Activated CD8-positive, alpha-beta T cell treated with anti-CD3 and anti-CD28 coated beads for 36 hours (primary cell): Measurements from ENCODE around the gene ARHGAP44. TPM values are rescaled to one million over a fixed set of nuclear protein-coding genes. Genes with fewer than 3 reads are reported as not detected.

Source experiments
- ATAC-seq: fragments of 200-7000 bp; cut with Tn5 transposase; one replicate; pipeline ENCODE4 v1.10.0; 2021; ENCODE audit warnings: mild to moderate bottlenecking, moderate library complexity
- CTCF ChIA-PET: fragments of 350-600 bp; sonication (Branson Sonifier 250); formaldehyde crosslinking; loops from one replicate; lab custom pipeline; 2021; ENCODE audit warnings: antibody characterized with exemption; lab: Charles Lee
- POLR2A ChIA-PET: fragments of 350-600 bp; sonication (Branson Sonifier 250); formaldehyde crosslinking; loops from one replicate; lab custom pipeline; 2021; ENCODE audit warnings: antibody characterized with exemption; lab: Charles Lee
- DNase-seq: peaks from one replicate; pipeline ENCODE4 v3.0.0-alpha.2; 2020
- H3K27ac Mint-ChIP-seq: one replicate; pipeline ENCODE4 v1.8.0; 2021; ENCODE audit warnings: mild to moderate bottlenecking, mixed read lengths
- H3K27me3 Mint-ChIP-seq: one replicate; pipeline ENCODE4 v1.8.0; 2021; ENCODE audit warnings: mixed read lengths
- H3K36me3 Mint-ChIP-seq: one replicate; pipeline ENCODE4 v1.8.0; 2021; ENCODE audit warnings: low read depth, mixed read lengths
- H3K4me1 Mint-ChIP-seq: one replicate; pipeline ENCODE4 v1.8.0; 2021; ENCODE audit warnings: low read depth, mixed read lengths
- H3K4me3 Mint-ChIP-seq: one replicate; pipeline ENCODE4 v1.8.0; 2021; ENCODE audit warnings: mild to moderate bottlenecking, moderate library complexity, mixed read lengths
- H3K9me3 Mint-ChIP-seq: one replicate; pipeline ENCODE4 v1.8.0; 2021; ENCODE audit warnings: mixed read lengths
- intact Hi-C: fragments of 100-400 bp; cut with micrococcal nuclease; formaldehyde crosslinking; loops from one replicate; pipeline ENCODE4 v1.10.0; 2022
- total RNA-seq, 2 experiments: library from RNA; stranded (reverse); gene quantifications; one replicate each; pipeline ENCODE4 v1.2.3, GENCODE V29; 2021
- TF ChIP-seq, protein P1 (sequence below): fragments of 200-600 bp; IDR thresholded peaks from one replicate; pipeline ENCODE4 v1.8.0; 2022; ENCODE audit warnings: antibody characterized with exemption, mild to moderate bottlenecking

Gene ARHGAP44
- total RNA-seq, 2 experiments from 2014 or later, result 0.22 to 0.50 TPM

DNA sequence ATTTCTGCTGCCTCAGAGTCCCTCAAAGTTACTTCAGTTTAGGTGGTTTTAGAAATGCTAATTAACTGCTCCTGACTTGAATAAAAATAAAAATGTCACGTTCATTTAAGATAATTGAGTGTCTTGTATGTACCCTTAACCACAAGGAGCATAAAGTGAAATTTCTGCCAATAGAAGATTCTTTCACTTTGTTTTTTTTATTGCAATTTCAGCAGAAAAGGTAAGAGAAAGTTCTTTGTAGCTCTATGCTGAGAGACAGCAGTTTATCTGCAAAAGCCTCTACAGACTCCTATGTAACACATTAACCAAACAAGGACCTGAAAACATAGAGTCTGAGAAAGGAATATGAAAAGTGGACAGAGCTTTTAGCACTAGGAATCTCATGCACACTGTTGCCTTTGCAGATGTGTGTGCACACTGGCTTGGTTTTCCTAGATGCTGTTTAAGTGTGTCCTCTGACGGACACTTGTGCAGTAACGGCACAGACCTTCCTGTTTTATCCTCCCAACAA lies 11.6 kb downstream of the ARHGAP44 start:
- Mint-ChIP-seq H3K27ac (no peak overlapping the region), H3K4me3 (no peak overlapping the region), H3K9me3 (peaks cover 11% of the 10 kb centered on the region), H3K27me3 (peaks cover 2% of the 10 kb centered on the region), H3K4me1 (no peaks in the 10 kb centered on the region), H3K36me3 (peaks cover 1% of the 10 kb centered on the region)
- TF ChIP-seq, protein P1, sequence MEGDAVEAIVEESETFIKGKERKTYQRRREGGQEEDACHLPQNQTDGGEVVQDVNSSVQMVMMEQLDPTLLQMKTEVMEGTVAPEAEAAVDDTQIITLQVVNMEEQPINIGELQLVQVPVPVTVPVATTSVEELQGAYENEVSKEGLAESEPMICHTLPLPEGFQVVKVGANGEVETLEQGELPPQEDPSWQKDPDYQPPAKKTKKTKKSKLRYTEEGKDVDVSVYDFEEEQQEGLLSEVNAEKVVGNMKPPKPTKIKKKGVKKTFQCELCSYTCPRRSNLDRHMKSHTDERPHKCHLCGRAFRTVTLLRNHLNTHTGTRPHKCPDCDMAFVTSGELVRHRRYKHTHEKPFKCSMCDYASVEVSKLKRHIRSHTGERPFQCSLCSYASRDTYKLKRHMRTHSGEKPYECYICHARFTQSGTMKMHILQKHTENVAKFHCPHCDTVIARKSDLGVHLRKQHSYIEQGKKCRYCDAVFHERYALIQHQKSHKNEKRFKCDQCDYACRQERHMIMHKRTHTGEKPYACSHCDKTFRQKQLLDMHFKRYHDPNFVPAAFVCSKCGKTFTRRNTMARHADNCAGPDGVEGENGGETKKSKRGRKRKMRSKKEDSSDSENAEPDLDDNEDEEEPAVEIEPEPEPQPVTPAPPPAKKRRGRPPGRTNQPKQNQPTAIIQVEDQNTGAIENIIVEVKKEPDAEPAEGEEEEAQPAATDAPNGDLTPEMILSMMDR, result no peak
- intact Hi-C loops, result no loop called here
- DNase-seq, result no peak
- ChIA-PET CTCF (no interaction called here), POLR2A (no interaction called here)
- ATAC-seq, result no peak

DNA sequence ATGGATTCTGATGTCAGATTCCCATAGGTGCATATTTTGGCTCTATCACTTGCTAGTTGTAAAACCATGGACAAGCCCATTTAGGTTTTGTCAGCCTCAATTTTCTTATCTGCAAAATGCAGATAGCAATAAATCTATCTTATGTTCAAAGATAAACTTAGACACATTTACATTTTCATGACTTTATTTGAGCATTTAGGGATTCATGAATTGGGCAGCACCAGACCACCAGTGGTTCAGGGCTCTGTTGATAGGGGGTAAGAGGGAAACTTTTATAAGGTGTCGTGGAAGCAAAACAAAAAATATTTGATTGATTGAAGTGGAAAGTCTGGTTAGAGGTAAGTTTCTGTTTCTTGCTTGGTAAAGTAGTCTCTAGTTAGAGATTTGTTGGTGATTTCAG lies 17.3 kb downstream of the ARHGAP44 start:
- no peak for DNase-seq
- ChIA-PET CTCF (no interaction called here), POLR2A (no interaction called here)
- intact Hi-C loops, result no loop called here
- peaks cover 4% of the 10 kb centered on the region for H3K27me3 Mint-ChIP-seq
- H3K9me3 Mint-ChIP-seq, result peaks cover 21% of the 10 kb centered on the region
- no peak overlapping the region for H3K4me3 Mint-ChIP-seq
- H3K4me1 Mint-ChIP-seq, result no peaks in the 10 kb centered on the region
- H3K27ac Mint-ChIP-seq, result no peak overlapping the region
- TF ChIP-seq, protein P1, result no peak
- H3K36me3 Mint-ChIP-seq, result no peaks in the 10 kb centered on the region
- no peak for ATAC-seq

DNA sequence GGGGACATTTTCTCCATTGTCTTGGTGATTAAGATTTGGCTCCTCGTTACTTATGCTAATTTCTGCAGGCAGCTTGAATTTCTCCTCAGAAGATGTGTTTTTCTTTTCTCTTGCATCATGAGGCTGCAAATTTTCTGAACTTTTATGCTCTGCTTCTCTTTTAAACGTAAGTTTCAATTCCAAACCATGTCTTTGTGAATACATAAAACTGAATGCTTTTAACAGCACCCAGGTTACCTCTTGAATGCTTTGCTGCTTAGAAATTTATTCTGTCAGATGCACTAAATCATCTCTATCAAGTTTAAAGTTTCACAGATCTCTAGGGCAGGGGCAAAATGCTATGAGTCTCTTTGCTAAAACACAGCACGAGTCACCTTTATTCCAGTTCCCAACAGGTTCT lies 19.4 kb downstream of the ARHGAP44 start:
- Mint-ChIP-seq H3K36me3 (no peaks in the 10 kb centered on the region), H3K9me3 (peaks cover 20% of the 10 kb centered on the region), H3K27me3 (peaks cover 2% of the 10 kb centered on the region), H3K4me3 (no peak overlapping the region), H3K4me1 (no peaks in the 10 kb centered on the region), H3K27ac (no peak overlapping the region)
- no peak for DNase-seq
- ChIA-PET POLR2A (no interaction called here), CTCF (no interaction called here)
- no peak for ATAC-seq
- intact Hi-C loops, result no loop called here
- TF ChIP-seq, protein P1, result no peak

DNA sequence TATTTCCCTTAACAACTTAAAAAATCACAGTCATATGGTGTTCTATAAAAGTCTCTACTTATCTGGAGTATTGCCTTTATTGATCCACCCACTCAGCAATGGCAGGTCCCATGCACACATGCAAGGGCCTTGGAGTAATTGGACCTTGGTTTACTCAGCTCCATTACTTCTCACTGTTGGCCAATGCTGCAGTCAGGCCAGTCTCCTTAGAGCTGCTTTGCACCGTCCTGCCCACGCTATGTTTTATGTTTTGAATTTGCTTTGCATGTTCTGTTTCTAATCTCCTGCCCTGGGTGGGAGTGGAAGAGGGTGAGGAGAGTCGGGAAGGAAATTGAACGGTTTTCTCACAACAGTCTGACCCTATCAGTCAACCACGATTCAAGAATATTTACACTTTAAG lies 23.6 kb downstream of the ARHGAP44 start:
- peaks cover 5% of the 10 kb centered on the region for H3K27me3 Mint-ChIP-seq
- no peak overlapping the region for H3K27ac Mint-ChIP-seq
- TF ChIP-seq, protein P1, result no peak
- ChIA-PET CTCF (no interaction called here), POLR2A (no interaction called here)
- ATAC-seq (no peak), DNase-seq (no peak)
- no peaks in the 10 kb centered on the region for H3K4me1 Mint-ChIP-seq
- H3K36me3 Mint-ChIP-seq, result no peaks in the 10 kb centered on the region
- intact Hi-C loops, result loop anchor here (10.0 kb wide), 1 partner anchor 62 kb away; no protein-coding TSS in a partner anchor
- no peak overlapping the region for H3K4me3 Mint-ChIP-seq
- H3K9me3 Mint-ChIP-seq, result peaks cover 13% of the 10 kb centered on the region

DNA sequence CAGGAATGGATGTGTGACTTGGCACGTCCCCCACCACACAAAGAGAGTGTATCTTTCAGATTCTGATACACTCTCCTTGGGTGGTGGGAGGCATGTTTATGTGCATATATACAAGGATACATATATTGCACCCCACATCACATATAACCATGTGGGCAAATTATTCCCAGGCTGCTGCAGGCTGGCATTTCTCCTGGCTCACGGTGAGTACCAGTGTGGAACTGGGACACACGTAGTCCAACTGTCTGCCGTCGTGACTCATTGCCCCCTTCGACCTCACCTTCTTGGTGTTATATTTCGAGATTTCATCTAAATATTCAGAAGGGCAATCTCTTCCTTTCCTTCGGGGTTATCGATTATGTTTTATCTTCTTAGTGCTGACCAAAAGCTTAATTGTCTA lies 24.4 kb downstream of the ARHGAP44 start:
- intact Hi-C loops, result loop anchor here (10.0 kb wide), 1 partner anchor 61 kb away; no protein-coding TSS in a partner anchor
- H3K36me3 Mint-ChIP-seq, result no peaks in the 10 kb centered on the region
- H3K27me3 Mint-ChIP-seq, result peaks cover 5% of the 10 kb centered on the region
- no peak overlapping the region for H3K27ac Mint-ChIP-seq
- POLR2A ChIA-PET, result no interaction called here
- H3K4me3 Mint-ChIP-seq, result no peak overlapping the region
- CTCF ChIA-PET, result no interaction called here
- TF ChIP-seq, protein P1, result no peak
- no peak for ATAC-seq
- no peaks in the 10 kb centered on the region for H3K4me1 Mint-ChIP-seq
- no peak for DNase-seq
- H3K9me3 Mint-ChIP-seq, result peaks cover 12% of the 10 kb centered on the region
